Dedifferentiated amniotic fluid mesenchymal stem cell (primary cell): ENCODE data around the gene MYORG.

Source experiments
- DNase-seq: peaks from one replicate; pipeline ENCODE4 v3.0.0-alpha.2; 2016; ENCODE audit errors: extremely low spot score

MYORG gene

GRCh38 chr9:34384368-34385165, 7.9 kb upstream of the MYORG start:
- DNase-seq: no peak

GRCh38 chr9:34383904-34384303, 7.2 kb upstream of the MYORG start:
- no peak for DNase-seq

DNA sequence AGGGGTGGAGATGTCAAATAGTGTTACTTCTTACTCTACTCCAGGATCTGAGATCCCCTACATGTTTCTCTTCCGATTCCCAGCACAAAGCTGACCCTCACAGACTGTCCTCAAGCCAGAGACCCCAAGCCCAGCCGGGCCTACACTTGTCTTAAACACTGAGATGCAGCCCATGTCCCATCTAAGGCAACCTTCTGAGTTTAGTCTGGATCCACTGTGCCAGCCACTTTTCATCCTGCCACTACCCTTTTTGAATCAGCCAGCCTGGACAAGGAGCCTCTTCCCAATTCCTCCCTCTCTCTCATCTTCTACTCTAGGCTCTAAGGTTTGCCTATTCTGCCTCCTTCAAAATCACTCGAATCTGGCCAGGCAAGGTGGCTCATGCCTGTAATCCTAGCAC, 6.2 kb upstream of the MYORG start:
- no peak for DNase-seq

DNA sequence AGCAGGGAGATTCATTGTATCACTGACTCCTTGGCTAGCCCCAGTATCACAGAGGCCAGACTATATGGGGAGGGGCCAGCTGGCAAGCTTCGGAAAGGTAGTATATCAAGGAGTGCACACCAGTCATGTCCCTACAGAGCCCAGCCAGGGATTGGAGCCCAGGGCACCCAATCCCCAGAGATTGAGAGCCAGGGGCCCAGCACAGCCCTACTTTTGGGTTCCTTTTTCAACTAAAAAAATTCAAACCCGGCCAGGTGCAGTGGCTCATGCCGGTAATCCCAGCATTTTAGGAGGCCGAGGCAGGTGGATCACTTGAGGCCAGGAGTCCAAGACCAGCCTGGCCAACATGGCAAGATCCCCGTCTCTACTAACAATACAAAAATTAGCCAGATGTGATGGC, 5.4 kb upstream of the MYORG start:
- DNase-seq: no peak

GRCh38 chr9:34381323-34381722, 4.6 kb upstream of the MYORG start:
- no peak for DNase-seq

- peak; percentile 17 for DNase-seq
Observed at GRCh38 chr9:34380511-34381315, 4.0 kb upstream of the MYORG start.

GRCh38 chr9:34380034-34380510, 3.4 kb upstream of the MYORG start:
- no peak for DNase-seq

- DNase-seq: peak; percentile 77
Observed at GRCh38 chr9:34379334-34380033, 2.8 kb upstream of the MYORG start.

DNA sequence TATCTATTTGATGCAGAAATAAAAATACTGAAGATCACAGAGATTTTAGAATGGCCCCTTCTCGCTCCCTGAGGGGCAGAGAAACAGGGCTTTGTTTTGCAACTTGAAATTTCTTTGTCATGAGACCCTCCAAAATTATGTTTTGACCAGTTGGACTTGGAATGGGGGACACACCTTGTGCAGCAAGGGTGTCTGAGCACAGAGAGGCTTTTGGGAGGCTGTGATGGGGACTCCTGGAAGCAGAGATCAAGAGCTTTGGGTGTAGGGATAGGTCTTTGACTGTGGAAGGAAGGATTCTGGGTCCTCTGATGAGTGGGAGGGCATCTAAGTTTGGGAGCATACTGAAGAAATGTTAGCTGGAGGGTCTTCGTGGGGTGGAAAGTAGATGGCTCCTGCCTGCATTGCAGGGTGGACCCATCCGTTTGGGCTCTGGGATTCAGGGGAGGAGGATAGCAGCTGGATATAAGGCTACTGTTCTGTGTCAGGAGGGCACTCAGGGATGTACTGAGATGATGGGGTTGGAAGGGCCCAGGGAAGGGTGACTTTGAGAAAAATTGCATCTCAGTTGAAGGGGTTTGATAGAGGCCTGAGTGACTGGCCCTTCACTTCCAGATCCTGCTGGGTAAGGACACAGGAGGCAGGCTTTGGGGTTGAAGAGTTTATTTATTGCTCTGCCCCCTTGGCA, 1.8 kb upstream of the MYORG start:
- DNase-seq: no peak

- no peak for DNase-seq
Observed at GRCh38 chr9:34377404-34377746, 677 bp upstream of the MYORG start.

DNA sequence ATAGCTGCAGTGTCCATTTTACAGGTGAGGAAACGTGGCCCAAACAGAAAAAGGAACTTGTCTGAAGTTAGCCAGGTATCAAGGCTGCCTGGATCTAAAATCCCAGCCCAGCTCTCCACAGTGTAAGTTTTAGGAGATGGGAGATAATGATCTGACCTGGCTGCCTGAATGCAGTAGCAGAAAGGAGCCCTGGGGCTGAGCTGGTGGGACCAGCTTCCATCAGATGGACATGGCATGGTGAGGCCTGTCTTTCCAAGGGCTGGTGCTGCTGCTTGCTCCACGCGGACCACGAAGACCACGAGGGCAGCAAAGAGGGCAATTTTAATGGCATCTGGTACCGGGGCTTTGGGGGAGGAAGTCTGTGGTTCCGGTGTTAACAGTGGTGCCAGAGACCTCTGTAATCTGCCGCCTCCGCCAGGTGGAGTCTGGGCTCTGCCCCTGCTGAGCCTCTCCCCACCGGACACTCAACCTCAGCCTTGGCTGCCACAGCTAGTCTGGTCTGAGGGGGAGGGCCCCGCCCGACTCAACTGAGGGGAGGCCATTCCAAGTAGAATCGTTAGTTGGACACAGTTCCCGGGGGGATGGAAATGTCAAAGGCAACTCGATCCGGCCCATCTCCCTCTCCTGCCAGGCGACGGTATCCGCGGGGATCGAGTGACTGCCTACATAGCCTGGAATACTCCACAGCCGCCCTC, 650 bp downstream of the MYORG start:
- no peak for DNase-seq

DNA sequence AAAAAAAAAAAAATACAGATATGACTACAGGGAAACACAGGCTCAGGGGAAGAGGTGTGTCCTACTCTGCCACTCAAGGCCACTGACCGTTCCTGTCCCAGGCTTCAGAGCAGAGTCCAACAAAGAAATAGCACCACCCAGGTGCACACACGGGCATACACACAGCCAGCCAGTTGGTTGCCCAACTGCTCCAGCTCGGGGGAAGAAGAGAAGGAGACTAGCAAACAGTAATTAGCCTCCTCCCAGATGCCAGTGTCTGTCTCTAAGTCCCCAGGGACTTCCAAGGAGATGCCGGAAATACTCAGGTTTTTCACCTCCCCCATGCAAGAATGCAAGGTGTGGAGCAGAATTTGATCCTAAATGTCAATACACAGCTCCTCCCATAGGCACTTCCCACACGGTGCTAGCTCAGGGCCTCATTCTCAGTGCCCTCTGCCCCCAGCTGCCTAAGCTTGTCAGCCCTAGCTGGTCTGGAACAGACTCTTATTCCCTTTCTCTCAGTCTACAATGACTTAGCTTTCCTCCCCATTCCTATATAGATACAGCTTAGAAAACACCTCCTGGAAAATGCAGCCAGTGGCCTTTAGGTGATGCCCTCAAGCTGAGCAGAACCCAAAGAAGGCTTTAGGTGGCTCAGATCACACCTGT, 1.7 kb downstream of the MYORG start:
- no peak for DNase-seq

DNA sequence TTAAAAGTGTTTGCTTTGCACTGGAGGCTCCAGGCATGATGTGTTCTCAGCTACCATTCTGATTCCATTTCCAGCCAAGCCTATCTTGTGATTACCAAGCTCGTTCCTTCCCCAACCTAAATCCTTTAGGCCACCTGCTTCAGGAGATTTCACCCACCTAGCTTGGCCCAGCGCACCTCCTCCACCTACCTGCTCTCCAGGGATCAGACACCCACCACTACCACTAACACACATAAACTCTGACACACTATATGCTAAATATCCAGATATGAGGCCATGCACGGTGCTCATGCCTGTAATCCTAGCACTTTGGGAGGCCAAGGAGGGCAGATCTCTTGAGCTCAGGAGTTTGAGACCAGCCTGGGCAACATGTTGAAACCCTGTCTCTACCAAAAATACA, 2.4 kb downstream of the MYORG start:
- DNase-seq: no peak

DNA sequence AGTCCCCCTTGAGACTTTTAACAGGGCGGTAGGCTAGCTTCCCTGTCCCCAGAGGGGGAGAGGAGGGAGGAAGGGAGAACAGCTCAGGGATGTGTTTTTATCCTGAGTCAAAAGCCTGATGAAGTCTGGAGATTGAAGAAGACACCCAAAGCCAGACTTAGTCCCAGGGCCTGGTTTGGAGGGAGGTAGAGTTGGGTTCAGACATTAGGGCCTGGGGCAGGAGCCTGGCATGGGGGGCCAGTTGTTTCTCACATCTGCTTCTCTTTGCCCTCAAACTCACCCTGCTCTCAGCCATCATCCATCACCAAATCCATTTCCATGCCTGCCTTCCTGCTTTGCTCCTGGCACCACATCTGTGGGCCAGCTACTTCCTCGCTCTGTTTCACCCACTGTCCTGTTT, 2.9 kb downstream of the MYORG start:
- DNase-seq: no peak

DNA sequence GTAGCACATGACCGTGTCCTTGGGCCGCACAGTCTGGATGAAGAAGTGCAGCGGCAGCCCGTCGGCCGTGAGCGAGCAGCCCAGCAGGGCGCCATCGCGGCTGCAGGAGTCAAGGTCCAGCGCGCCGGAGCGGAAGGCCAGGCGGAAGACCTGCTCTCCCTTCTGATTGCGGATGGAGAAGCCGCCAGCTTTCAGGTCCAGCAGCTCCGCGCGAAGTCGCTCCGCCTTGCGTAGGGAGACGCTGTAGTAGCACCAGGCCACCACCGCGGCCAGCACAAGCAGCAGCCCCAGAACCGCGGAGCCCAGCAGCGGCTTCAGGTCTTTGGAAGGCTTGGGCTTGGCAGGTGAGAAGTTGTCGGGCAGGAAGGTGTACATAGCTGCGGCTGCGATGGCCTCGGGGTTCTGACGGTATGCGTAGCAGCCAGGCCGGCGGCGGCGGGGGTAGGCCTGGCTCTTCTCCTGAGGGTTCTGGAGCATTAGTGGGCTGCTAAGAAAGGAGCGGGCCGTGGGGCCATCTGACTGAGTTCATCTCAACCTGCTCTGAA, 4.2 kb downstream of the MYORG start:
- no peak for DNase-seq

GRCh38 chr9:34371886-34372466, 4.7 kb downstream of the MYORG start:
- no peak for DNase-seq

GRCh38 chr9:34370970-34371880, 5.5 kb downstream of the MYORG start:
- no peak for DNase-seq

DNA sequence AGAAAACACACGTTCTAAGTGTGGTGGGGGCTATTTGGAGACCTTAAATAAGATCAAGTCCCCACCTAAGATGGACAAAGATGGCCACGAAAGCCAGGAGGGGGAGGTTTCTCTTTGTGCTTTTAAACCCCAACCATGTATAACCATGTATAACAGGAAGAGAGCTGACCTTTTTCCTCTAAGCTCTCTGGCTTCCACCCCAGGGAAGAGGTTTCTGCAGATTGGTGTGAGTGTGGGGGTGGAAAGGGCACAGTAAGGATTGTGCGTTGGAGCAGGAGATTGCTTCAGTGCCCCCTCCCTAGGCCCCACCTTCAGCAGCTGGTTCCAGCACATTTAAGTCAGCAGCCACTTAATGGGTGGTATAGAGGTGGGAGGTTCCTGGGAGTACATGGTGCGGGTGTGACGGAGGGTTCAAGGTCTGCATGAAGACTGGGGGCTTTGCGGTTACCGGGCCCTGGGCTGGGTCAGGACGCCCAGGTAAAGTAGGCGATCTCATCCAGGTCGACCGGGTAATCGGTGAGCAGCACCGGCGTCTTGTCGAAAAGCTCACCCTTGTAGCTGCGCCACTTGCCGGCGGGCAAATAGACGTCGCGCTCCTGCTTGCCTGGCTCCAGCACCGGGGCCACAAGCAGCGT, 6.2 kb downstream of the MYORG start:
- DNase-seq: no peak

DNA sequence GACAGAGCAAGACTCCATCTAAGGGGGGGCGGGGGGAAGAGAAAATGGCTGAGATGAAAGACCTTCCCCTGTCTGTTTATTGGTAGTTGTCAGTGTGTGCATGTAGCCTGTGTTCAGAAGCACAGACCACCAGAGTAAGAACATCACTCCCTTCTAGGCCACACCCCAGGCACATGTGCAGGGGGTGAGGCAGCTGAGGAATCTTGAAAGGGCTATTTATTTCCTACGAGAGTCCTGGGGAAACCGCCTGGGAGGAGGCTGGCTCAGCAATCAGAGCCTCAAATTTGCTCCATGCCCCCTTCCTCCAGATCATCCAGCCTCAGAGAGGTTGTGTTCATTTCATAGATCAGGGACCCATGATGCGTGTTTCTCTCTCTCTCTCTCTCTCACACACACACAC, 7.1 kb downstream of the MYORG start:
- DNase-seq: no peak
